Stimulated activated naive CD8-positive, alpha-beta T cell treated with anti-CD3 and anti-CD28 coated beads, Interleukin-15, Interleukin-2, amounts not matched to agents 100 U/mL and 50 U/mL, for 24 hours (primary cell): ENCODE measurements around the gene CNMD.
"Not testable (repeated sequence)": the region's sequence is repeated elsewhere in the genome, so short reads cannot be mapped to it uniquely, and the experiment has no call there.

Source experiments
- ATAC-seq: fragments of 150-1000 bp; cut with Tn5 transposase; one replicate; pipeline ENCODE4 v1.10.0; 2021
- DNase-seq: peaks from one replicate; pipeline ENCODE4 v3.0.0; 2021

The CNMD gene

GRCh38 chr13:52686376-52686775 lies 53.2 kb downstream of the CNMD start:
- no peak for DNase-seq
- ATAC-seq = no peak

DNA sequence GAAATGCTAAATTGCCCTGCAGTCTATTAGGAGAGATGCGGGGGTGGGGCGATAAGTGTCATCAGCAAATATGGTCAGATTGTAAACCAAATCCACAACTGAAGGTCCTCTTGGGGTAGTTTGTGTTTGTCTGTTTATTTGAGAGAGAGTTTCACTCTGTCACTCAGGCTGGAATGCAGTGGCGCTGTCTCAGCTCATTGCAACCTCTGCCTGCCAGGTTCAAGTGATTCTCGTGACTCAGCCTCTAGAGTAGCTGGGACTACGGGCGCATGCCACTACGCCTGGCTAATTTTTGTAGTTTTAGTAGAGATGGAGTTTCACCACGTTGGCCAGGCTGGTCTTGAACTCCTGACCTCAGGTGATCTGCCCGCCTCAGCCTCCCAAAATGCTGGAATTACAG lies 53.8 kb downstream of the CNMD start:
- ATAC-seq, DNase-seq: not testable (repeated sequence)

DNA sequence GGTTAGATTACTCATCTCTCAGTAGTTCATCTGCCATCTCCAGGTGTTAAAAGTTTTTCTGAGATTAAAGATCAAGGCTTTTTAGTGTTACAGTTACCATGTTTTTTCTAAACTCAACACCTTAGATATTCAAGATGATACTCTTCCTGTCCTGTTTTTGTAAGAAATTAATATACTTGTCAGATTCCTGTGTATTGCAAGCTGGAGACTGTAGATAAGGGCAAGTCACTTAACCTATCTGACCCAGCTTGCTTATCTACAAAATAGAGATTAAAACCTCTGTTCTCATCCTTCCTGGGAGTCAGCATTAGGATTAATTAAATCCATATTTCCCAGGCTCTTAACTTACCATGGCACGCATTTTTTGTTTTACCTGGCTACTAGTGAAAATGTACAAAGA lies 61.8 kb downstream of the CNMD start:
- no peak for DNase-seq
- ATAC-seq = no peak

GRCh38 chr13:52673465-52673864 lies 66.2 kb downstream of the CNMD start:
- ATAC-seq (no peak), DNase-seq (no peak)

DNA sequence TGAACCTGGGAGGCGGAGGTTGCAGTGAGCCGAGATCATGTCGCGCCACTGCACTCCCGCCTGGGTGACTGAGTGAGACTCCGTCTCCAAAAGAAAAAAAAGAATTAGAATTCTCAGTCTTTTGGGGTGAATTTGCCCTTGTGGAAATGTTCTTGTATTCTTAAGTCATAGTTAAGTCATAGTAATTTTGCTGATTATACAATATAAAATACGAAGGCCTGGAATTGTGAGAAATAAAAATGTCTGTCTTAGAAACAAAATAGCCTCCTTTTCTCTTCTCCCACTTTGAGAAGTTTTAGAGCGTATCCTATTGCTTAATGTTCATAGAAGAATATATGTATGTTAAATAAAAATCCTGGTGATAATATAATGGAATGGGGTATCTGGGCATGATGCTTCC lies 68.9 kb downstream of the CNMD start:
- no peak for ATAC-seq
- no peak for DNase-seq

DNA sequence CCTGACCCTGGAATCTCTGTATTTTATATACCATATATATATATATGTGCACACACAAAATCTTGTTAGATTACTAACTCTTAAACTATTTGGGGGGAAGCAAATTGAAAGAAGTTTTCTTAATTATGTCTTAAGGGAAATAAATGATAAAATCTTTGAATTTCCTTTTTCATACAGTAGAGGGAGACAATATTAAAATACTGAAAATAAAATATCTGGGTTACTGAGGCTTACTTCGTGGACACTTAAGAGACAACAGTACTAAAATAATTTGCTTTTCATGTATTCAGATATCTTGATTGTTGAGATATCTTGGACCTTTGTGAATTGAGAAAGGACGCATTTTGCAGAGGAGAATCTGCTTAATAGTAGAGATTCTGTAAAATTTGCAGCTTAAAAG lies 69.9 kb downstream of the CNMD start:
- no peak for ATAC-seq
- DNase-seq = no peak

- ATAC-seq (peak; percentile 43), DNase-seq (no peak)
These were observed 74.3 kb downstream of the CNMD start for GRCh38 chr13:52665325-52665724.

GRCh38 chr13:52664272-52664671 lies 75.3 kb downstream of the CNMD start:
- ATAC-seq (no peak), DNase-seq (no peak)

GRCh38 chr13:52659340-52659739 lies 80.3 kb downstream of the CNMD start:
- no peak for DNase-seq
- ATAC-seq = no peak
